Measurements from ENCODE around the gene SLC12A8. TPM values are rescaled to one million over a fixed set of nuclear protein-coding genes. Genes with fewer than 3 reads are reported as not detected.

SLC12A8 gene
- total and polyA plus RNA-seq, 4 donors, result 4.2 to 5.2 (median 4.9) TPM

- H3K27ac ChIP-seq (ENCODE audit: low read depth, low read length), result no peak overlapping the region
- peaks cover 5% of the 10 kb centered on the region for H3K27me3 ChIP-seq (ENCODE audit: control insufficient read depth, insufficient read depth, low read length)
- no peak for DNase-seq (ENCODE audit: low read depth in 4 of 6, low spot score in 6 of 6)
- peaks cover 51% of the 10 kb centered on the region for H3K4me1 ChIP-seq (ENCODE audit: control insufficient read depth, insufficient read depth, low read length)
- no peak overlapping the region for H3K4me3 ChIP-seq (ENCODE audit: low read depth, low read length)
- H3K36me3 ChIP-seq (ENCODE audit: control insufficient read depth, insufficient read depth, low read length), result no peaks in the 10 kb centered on the region
- H3K9me3 ChIP-seq (ENCODE audit: control insufficient read depth, insufficient read depth, low read length), result no peaks in the 10 kb centered on the region
- 51% methylated on average over 4 of the region's 5 CpGs for WGBS (ENCODE audit: insufficient coverage)
These were observed 67.8 kb downstream of the SLC12A8 start for GRCh38 chr3:125144653-125145314.

DNA sequence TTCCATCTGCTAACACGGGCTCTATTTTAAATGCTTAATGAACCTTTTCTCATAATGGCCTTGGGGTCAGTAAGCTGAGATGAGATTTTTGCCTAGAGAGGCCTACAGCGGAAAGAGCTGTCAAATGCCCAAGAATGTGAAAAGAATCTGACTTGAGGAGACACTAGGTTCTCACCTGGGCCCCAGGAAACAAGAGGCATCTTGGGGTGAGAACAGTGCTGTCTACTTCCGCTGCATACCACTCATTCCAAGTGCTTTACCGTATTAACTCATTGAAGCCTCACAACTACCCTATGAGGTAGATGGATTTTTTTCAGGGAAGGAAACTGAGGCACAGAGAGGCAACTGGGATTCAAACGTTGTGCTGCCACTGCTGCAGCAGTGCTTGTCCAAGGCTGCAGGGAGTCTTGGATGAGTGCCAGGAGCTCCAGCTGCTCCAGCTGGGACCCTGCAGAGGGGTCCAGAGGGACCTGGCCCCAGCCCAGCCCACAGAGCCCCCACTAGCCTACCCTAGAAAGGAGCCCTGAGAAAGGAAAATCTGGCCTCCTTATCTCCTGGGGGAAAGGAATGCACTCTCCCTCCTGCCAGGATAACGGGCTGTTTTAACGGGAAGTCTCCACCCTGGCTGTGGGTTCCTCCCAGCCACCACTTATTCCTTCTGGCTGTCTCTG lies 68.4 kb downstream of the SLC12A8 start:
- Histone ChIP-seq H3K27ac (ENCODE audit: low read depth, low read length) (no peak overlapping the region), H3K27me3 (ENCODE audit: control insufficient read depth, insufficient read depth, low read length) (peaks cover 5% of the 10 kb centered on the region), H3K4me3 (ENCODE audit: low read depth, low read length) (no peak overlapping the region), H3K36me3 (ENCODE audit: control insufficient read depth, insufficient read depth, low read length) (no peaks in the 10 kb centered on the region), H3K9me3 (ENCODE audit: control insufficient read depth, insufficient read depth, low read length) (no peaks in the 10 kb centered on the region), H3K4me1 (ENCODE audit: control insufficient read depth, insufficient read depth, low read length) (peaks cover 50% of the 10 kb centered on the region)
- WGBS (ENCODE audit: insufficient coverage), result 0% methylated on average over 3 of the region's 7 CpGs
- DNase-seq (ENCODE audit: low read depth in 4 of 6, low spot score in 6 of 6), result peak in 2 of 6 donors; percentile 24 to 63

GRCh38 chr3:125143538-125143937 lies 69.0 kb downstream of the SLC12A8 start:
- Histone ChIP-seq H3K36me3 (ENCODE audit: control insufficient read depth, insufficient read depth, low read length) (no peaks in the 10 kb centered on the region), H3K4me3 (ENCODE audit: low read depth, low read length) (no peak overlapping the region), H3K4me1 (ENCODE audit: control insufficient read depth, insufficient read depth, low read length) (peaks cover 44% of the 10 kb centered on the region), H3K27ac (ENCODE audit: low read depth, low read length) (no peak overlapping the region), H3K27me3 (ENCODE audit: control insufficient read depth, insufficient read depth, low read length) (peaks cover 5% of the 10 kb centered on the region), H3K9me3 (ENCODE audit: control insufficient read depth, insufficient read depth, low read length) (no peaks in the 10 kb centered on the region)
- DNase-seq (ENCODE audit: low read depth in 4 of 6, low spot score in 6 of 6), result no peak
- 88% methylated on average over 1 of the region's 3 CpGs for WGBS (ENCODE audit: insufficient coverage)

DNA sequence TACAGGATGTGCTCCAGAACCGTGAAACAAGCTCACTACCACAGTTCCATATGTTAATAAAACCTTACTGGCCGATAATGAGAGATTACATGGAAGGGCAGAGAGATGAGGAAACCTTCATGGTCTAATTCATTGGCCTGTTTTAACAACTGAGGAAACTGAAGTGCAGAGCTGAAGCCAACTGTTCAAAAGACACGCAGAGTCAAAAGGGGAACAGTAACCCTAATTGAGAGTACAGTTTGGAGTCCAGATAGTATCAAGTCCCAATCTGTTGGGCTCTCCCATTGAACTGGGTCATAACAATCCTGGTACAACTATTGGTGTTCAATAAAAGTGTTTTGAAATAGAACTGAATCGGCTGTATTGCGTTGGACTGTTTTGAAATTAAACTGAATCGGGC lies 69.6 kb downstream of the SLC12A8 start:
- 94% methylated on average over 5 of the region's 6 CpGs for WGBS (ENCODE audit: insufficient coverage)
- no peak overlapping the region for H3K4me3 ChIP-seq (ENCODE audit: low read depth, low read length)
- no peaks in the 10 kb centered on the region for H3K36me3 ChIP-seq (ENCODE audit: control insufficient read depth, insufficient read depth, low read length)
- no peaks in the 10 kb centered on the region for H3K9me3 ChIP-seq (ENCODE audit: control insufficient read depth, insufficient read depth, low read length)
- peaks cover 5% of the 10 kb centered on the region for H3K27me3 ChIP-seq (ENCODE audit: control insufficient read depth, insufficient read depth, low read length)
- DNase-seq (ENCODE audit: low read depth in 4 of 6, low spot score in 6 of 6), result no peak
- peaks cover 40% of the 10 kb centered on the region for H3K4me1 ChIP-seq (ENCODE audit: control insufficient read depth, insufficient read depth, low read length)
- no peak overlapping the region for H3K27ac ChIP-seq (ENCODE audit: low read depth, low read length)

GRCh38 chr3:125142420-125142778 lies 70.1 kb downstream of the SLC12A8 start:
- H3K36me3 ChIP-seq (ENCODE audit: control insufficient read depth, insufficient read depth, low read length), result no peaks in the 10 kb centered on the region
- peaks cover 40% of the 10 kb centered on the region for H3K4me1 ChIP-seq (ENCODE audit: control insufficient read depth, insufficient read depth, low read length)
- H3K27me3 ChIP-seq (ENCODE audit: control insufficient read depth, insufficient read depth, low read length), result peaks cover 5% of the 10 kb centered on the region
- H3K27ac ChIP-seq (ENCODE audit: low read depth, low read length), result peak overlapping the region; percentile 62
- no peak for DNase-seq (ENCODE audit: low read depth in 4 of 6, low spot score in 6 of 6)
- H3K9me3 ChIP-seq (ENCODE audit: control insufficient read depth, insufficient read depth, low read length), result no peaks in the 10 kb centered on the region
- peak overlapping the region; percentile 37 for H3K4me3 ChIP-seq (ENCODE audit: low read depth, low read length)
- 79% methylated on average over 12 of the region's 12 CpGs for WGBS (ENCODE audit: insufficient coverage)

DNA sequence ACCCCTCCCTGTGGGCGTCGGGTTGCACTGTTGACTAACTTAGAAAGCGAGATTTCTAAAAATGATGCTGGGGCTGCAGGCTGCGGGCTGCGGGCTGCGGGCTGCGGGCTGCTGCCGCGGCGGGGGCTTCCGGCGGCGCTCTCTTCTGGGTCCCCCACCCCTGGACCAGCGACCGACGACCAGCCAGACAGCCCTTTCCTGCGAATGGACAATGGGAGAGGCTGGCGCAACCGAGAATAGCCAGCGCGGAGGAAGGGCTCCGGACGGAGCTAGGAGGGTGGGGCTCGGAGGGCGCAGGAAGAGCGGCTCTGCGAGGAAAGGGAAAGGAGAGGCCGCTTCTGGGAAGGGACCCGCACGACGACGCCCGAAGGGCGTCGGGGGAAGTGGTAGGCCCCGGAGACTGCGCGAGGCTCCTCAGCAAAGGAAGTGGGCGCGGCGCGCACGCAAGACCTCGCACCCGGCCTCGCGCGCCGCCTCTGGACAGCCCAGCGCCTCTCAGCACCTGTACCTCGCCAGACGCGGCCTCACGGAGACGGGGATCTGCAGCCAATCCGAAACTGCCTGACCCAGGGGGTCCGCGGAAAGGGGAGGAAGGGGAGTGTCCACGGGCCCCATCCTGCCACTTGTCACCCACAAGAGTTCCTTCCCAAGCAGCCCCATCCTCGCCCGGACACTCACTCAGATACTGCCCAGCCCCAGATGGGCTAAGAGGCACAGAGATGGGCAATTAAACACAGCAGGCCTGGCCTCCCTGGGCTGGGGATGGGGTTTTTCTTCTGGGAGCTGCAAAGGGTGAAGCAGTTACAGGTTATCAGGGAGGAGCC lies 70.7 kb downstream of the SLC12A8 start:
- Histone ChIP-seq H3K4me1 (ENCODE audit: control insufficient read depth, insufficient read depth, low read length) (peaks cover 36% of the 10 kb centered on the region), H3K36me3 (ENCODE audit: control insufficient read depth, insufficient read depth, low read length) (no peaks in the 10 kb centered on the region), H3K27ac (ENCODE audit: low read depth, low read length) (peak overlapping the region; percentile 62), H3K27me3 (ENCODE audit: control insufficient read depth, insufficient read depth, low read length) (peaks cover 5% of the 10 kb centered on the region), H3K9me3 (ENCODE audit: control insufficient read depth, insufficient read depth, low read length) (no peaks in the 10 kb centered on the region), H3K4me3 (ENCODE audit: low read depth, low read length) (peak overlapping the region; percentile 37)
- 3% methylated on average over 57 of the region's 61 CpGs for WGBS (ENCODE audit: insufficient coverage)
- peak in 2 of 6 donors; percentile 67 to 86 for DNase-seq (ENCODE audit: low read depth in 4 of 6, low spot score in 6 of 6)

GRCh38 chr3:125140818-125141595 lies 71.5 kb downstream of the SLC12A8 start:
- Histone ChIP-seq H3K27me3 (ENCODE audit: control insufficient read depth, insufficient read depth, low read length) (peaks cover 5% of the 10 kb centered on the region), H3K4me3 (ENCODE audit: low read depth, low read length) (peak overlapping the region; percentile 37), H3K4me1 (ENCODE audit: control insufficient read depth, insufficient read depth, low read length) (peaks cover 36% of the 10 kb centered on the region), H3K9me3 (ENCODE audit: control insufficient read depth, insufficient read depth, low read length) (no peaks in the 10 kb centered on the region), H3K36me3 (ENCODE audit: control insufficient read depth, insufficient read depth, low read length) (no peaks in the 10 kb centered on the region), H3K27ac (ENCODE audit: low read depth, low read length) (peak overlapping the region; percentile 62)
- no peak for DNase-seq (ENCODE audit: low read depth in 4 of 6, low spot score in 6 of 6)
- 60% methylated on average over 14 of the region's 19 CpGs for WGBS (ENCODE audit: insufficient coverage)

DNA sequence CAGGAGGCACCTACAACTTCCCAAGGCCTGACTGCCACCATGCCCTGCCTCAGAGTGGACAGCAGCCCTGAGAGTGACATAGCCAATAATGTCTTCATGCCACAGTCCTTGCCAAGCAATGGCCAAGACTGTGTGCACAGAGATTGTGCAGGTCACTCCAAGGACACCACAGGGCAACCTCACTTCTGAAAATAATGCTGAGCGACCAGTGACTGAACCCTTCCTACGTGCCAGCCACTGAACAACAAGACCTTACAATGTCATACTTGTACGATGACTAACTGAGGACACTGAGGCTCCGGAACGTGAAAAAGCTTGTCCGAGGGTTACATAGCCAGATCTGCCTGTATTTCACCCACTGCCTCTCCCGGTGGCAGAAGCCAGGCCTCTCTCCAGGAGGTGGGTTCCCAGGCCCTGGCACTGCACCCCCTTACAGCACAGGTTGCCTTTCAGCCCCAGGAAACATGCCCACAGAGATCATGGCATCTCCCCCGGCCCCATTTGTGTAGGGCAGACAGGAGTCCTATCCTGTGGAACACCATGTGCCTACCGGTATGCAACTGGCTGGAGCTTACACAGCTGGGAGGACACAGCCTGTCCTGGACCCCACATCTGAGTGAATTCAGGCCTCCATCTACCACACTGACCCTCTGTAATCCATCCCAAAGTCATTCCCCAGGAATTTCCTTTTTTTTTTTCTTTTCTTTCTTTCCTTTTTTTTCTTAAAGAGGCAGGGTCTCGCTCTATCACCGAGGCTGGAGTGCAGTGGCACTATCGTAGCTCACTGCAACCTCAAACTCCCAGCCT lies 72.3 kb downstream of the SLC12A8 start:
- peaks cover 36% of the 10 kb centered on the region for H3K4me1 ChIP-seq (ENCODE audit: control insufficient read depth, insufficient read depth, low read length)
- no peak overlapping the region for H3K4me3 ChIP-seq (ENCODE audit: low read depth, low read length)
- peaks cover 5% of the 10 kb centered on the region for H3K27me3 ChIP-seq (ENCODE audit: control insufficient read depth, insufficient read depth, low read length)
- DNase-seq (ENCODE audit: low read depth in 4 of 6, low spot score in 6 of 6), result no peak
- 95% methylated on average over 12 of the region's 12 CpGs for WGBS (ENCODE audit: insufficient coverage)
- H3K36me3 ChIP-seq (ENCODE audit: control insufficient read depth, insufficient read depth, low read length), result no peaks in the 10 kb centered on the region
- H3K9me3 ChIP-seq (ENCODE audit: control insufficient read depth, insufficient read depth, low read length), result no peaks in the 10 kb centered on the region
- no peak overlapping the region for H3K27ac ChIP-seq (ENCODE audit: low read depth, low read length)

Measured in spinal cord (tissue), 10 donors.